Airway epithelial cell (primary cell): ENCODE data around the gene ENTR1. TPM values are rescaled to one million over a fixed set of nuclear protein-coding genes. Genes with fewer than 3 reads are reported as not detected.

Experiments
- total RNA-seq: library from RNA; depleted of rRNA; stranded (reverse); fragments of >200 nt; gene quantifications from 2 replicates; pipeline ENCODE4 v1.2.3, GENCODE V29; 2015

Gene ENTR1, protein sequence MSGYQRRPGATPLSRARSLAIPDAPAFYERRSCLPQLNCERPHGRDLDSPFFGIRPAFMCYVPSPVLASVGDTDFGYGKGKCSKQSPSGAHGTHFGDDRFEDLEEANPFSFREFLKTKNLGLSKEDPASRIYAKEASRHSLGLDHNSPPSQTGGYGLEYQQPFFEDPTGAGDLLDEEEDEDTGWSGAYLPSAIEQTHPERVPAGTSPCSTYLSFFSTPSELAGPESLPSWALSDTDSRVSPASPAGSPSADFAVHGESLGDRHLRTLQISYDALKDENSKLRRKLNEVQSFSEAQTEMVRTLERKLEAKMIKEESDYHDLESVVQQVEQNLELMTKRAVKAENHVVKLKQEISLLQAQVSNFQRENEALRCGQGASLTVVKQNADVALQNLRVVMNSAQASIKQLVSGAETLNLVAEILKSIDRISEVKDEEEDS
- 45.6 and 48.5 TPM in 2 replicates for total RNA-seq

DNA sequence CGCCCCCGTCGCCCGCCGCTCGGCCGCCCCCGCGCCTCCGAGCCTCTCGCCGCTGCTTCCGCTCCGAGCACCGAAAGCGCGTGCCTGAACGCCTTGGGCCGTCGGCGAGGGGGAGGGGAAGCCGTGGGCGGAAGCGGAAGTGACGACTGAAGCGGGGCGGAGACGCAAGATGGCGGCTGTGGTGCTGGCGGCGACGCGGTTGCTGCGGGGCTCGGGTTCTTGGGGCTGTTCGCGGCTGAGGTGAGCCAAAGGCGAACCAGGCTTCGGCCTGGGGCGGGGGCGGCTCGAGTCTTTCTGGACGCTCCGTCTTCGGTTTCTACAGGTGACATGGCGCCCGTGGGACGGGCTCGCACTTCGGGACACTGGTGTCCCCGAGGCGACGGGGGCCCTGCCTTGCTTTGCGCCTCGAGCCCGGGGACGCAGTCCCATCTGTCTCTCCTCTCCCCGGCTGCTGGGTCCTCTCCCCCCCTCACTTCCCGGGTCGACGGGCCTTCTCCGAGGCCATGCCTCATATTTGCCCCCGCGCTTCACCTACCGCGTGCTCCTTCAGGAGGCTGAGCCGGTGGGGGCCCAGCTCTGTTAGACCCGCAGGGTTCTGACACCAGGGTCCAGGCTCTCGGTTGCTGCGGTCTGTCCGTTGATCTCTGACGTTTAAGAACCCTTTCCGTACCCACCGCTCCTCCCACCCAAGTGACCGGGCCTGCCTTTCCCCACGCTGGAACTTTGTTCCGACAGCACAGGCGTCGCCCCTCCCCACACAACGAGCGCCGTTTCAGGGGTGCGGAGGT is at the start of gene ENTR1, which contains the start of gene PMPCA:
Gene ENTR1 (minus strand): TSS at position 115 of the 788 bp plus-strand sequence. CDS start 217 bp downstream, outside the sequence.
Gene PMPCA (plus strand): TSS at position 159 of the 788 bp plus-strand sequence. CDS start 11 bp downstream, at position 170.

DNA sequence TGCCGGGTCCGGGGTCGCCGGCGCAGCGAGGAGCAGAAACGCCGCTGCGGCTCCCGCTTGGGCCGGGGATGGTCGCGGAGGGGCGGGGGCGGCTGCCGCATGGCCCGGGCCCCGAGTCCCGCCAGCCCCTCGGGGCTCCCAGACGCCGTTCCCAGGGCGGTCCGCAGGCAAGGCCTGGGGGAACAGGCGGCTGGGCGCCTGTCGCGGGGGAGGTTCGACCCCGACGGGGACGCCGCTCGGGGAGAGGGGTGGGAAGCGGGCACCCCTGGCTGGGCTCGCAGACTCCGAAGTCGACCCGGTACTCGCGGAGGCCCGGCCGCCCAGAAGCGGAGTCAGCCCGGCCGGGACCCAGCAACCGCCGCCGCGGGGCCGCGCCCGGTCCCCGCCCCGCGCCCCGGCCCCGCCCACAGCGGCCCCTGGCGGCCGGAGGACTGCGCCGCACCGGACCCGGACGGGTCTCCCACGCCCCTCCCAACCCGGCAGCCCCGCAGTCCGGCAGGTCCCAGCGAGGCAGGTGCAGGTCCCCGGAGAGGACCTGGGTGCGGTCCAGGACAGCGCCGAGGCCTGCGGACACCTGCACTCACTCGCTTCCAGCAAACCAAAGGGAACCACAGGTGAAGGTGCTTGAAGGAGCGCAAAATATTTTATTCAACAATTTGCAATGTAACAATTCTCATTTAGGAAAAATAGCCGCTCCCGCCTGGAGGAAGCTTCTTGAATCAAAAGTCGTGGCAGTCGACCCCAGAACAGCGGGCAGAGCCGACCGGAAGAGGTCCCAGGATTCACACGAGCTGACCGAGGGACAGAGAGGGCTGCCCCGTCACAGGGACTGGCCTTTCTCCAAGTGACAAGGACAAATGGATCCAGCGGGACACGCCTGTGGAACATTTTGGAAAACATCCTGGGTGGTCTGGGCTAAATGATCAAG is 29.3 kb upstream of the ENTR1 start, which contains the start of gene INPP5E:
Gene INPP5E (minus strand): TSS at position 365 of the 928 bp plus-strand sequence. CDS start 426 bp downstream, outside the sequence.

DNA sequence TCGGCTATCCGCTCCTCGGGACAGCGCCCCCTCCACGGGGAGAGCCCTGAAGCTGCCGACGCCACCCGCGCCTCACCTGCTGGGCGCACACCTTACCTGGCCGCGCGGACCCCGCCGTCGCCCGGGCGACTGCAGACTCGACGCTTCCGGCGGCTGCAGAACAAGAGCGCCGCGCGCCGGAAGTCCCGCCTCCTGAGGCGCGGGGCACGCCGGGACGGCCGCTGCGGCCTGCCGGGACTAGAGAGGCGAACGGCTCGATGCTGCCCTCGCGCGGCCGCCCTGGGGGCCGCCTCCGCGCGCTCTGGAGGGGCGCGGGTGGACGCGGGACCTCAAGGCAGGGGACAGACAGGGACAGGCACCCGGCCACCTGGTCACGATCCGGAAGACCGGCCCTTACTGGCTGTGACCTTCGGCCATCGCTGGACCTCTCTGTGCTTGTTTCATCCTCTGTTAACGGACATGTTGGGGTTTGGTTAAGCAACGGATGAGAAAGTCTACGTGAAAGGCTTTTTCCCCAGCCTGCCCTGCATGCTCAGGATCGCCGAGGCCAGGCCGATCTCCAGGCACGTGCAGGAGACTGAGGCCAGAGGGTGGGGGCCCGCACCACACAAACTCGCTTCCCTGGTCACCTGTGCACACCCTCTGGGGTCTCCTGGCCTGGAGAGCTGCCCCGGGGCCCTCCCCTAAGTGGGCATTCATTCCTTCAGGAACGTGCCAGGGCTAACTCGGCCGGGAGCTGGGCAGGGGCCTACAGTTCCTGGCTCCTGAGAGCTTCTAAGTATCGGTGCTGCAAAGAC is 10.2 kb downstream of the ENTR1 start, which contains the start of gene SNAPC4:
Gene SNAPC4 (minus strand): TSS at position 133 of the 797 bp plus-strand sequence. CDS start 1,742 bp downstream, outside the sequence.

DNA sequence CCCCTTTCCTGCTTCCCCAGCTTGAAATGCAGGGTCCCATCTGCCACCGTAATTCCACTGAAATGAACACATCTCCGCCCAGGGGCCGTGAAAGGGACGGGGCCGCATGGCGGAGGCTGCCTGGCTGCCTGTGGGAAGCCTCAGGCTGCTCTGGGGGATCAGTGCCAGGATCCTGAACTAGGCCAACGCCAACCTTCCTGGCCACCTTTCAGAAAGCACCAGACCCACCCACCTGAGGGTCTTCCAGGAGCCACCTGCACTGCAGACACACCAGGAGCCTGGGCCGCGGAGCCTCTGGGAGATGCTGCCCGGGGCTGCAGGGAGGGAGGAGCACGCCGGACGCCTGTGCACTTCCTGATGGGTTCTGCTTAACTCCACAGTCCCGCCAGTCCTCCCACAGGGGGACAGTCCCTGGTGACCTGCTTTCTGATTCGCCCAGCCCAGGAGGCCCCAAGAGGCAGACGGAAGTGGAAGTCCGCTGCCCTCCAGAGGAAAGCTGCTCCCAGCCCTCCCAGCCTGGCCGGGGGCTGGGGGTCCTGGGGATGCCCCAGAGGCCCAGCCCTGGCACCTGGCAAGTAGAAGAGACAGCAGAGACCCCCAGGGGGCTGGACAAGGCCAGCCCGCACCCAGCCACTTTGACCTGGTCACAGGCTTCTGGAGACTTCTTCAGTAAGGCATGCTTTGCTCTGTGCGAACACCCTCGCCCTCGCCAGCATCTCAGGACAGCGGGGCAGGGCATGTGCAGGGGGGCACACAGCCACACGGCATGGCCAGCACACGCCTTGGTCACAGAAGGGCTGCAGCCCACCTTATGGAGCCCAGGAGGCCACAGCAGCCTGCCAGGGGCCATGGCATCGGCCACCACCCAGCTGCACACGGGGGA is 36.9 kb downstream of the ENTR1 start, which contains the start of gene CARD9:
Gene CARD9 (minus strand): TSS at position 370 of the 883 bp plus-strand sequence. CDS start 1,591 bp downstream, outside the sequence.

DNA sequence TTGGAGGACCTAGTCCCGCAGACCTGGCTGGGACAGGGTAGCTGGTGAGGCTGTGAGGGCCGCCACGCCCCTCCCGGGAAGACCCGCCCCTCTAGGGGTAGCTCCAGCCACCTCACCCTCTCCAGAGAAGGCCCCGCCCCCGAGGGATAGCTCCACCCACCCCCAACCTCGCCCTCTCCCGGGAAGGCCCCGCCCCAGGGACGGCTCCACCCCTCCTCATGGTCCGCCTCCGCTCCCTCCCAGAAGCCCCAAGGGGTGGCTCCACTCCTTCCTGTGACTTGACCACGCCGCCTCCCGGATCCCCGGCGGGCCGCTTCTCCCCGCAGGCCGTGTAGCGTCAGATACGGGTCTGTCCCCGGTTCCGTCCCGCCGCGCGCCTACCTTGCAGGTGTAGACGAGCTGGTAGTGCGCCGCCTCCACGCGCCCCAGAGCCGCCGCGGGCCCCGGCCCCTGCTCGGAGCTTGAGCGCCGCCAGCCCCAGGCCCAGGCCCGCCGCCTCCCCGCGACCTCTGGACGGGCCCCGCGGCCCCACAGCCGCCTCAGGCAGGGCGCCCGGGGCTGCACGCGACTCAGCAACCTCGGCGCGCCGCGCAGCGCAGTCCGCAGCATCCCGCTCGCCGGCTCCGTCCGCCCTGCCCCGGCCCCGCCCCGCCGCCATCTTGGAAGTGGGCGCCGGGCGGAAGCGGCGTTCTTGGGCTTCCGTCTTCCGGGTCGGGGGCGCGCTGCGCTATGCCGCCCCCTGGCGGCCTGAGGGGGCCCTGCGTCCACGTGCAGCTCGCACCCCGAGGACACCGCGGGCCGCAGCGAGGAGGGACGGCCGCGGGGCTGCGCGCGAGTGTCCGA is 47.1 kb downstream of the ENTR1 start, which contains the start of gene DNLZ:
Gene DNLZ (minus strand): TSS at position 639 of the 843 bp plus-strand sequence. CDS start 30 bp downstream, at position 609.

Other genes with a start within 250 kb of the ENTR1 start
- gene LHX3, start 205.5 kb downstream of the ENTR1 start, total RNA-seq, result not detected in 2 replicates
- 8.5 and 14.7 TPM in 2 replicates for gene QSOX2, start 164.8 kb downstream of the ENTR1 start, total RNA-seq
- gene CCDC187, start 106.5 kb downstream of the ENTR1 start, total RNA-seq, result under 0.01 and 0.14 TPM in 2 replicates
- 10.3 and 13.2 TPM in 2 replicates for gene GPSM1, start 83.1 kb downstream of the ENTR1 start, total RNA-seq
- gene DNLZ, start 46.9 kb downstream of the ENTR1 start, total RNA-seq, result 47.7 and 54.0 TPM in 2 replicates
- under 0.01 and 0.21 TPM in 2 replicates for gene CARD9, start 36.9 kb downstream of the ENTR1 start, total RNA-seq
- gene SNAPC4, start 10.4 kb downstream of the ENTR1 start, total RNA-seq, result 8.7 and 10.5 TPM in 2 replicates
- gene PMPCA, start within 50 bp of the ENTR1 start, total RNA-seq, result 60.2 and 65.5 TPM in 2 replicates
- 8.6 and 12.1 TPM in 2 replicates for gene INPP5E, start 29.2 kb upstream of the ENTR1 start, total RNA-seq
- 45.4 and 58.0 TPM in 2 replicates for gene SEC16A, start 72.4 kb upstream of the ENTR1 start, total RNA-seq
- gene NOTCH1, start 135.4 kb upstream of the ENTR1 start, total RNA-seq, result 96.6 and 124 TPM in 2 replicates